K562 (cell line): ENCODE results near the gene CBX1. TPM values are rescaled to one million over a fixed set of nuclear protein-coding genes. Genes with fewer than 3 reads are reported as not detected.

Experiments used
- DPF2 ChIP-seq: fragments of 450-650 bp; IDR thresholded peaks from 2 replicates; pipeline ENCODE4 v1.6.1; 2016
- EHMT2 ChIP-seq: fragments of 450-650 bp; IDR thresholded peaks from 2 replicates; pipeline ENCODE4 v1.6.1; 2018; ENCODE audit warnings: antibody characterized with exemption
- ELF4 ChIP-seq: fragments of 450-650 bp; formaldehyde crosslinking; IDR thresholded peaks from 2 replicates; pipeline ENCODE4 v1.4.0; 2022; ENCODE audit warnings: missing genetic modification characterization
- ETV1 ChIP-seq: fragments of 450-650 bp; conservative IDR thresholded peaks from 2 replicates; pipeline ENCODE4 v1.6.1; 2016; ENCODE audit warnings: missing genetic modification characterization, control low read depth, low read depth, missing compliant biosample characterization
- FOSL1 ChIP-seq: fragments of 200-800 bp; sonication (Bioruptor generic); conservative IDR thresholded peaks from 2 replicates; pipeline ENCODE4 v1.6.1; 2016; ENCODE audit warnings: missing genetic modification characterization, missing compliant biosample characterization
- GABPB1 ChIP-seq: sonication (generic); formaldehyde crosslinking; IDR thresholded peaks from 2 replicates; pipeline ENCODE4 v1.8.0; 2022; ENCODE audit warnings: mild to moderate bottlenecking, missing genetic modification reagents
- GABPB2 ChIP-seq: fragments of 250-450 bp; sonication (Bioruptor Pico); conservative IDR thresholded peaks from 2 replicates; pipeline ENCODE4 v1.5.1; 2021; ENCODE audit warnings: mild to moderate bottlenecking
- HDAC3 ChIP-seq: fragments of 450-650 bp; IDR thresholded peaks from 2 replicates; pipeline ENCODE4 v1.6.1; 2018; ENCODE audit warnings: borderline replicate concordance, mild to moderate bottlenecking, moderate library complexity; ENCODE audit not compliant: partially characterized antibody
- HNRNPH1 ChIP-seq: fragments of 200-400 bp; formaldehyde crosslinking; optimal IDR thresholded peaks from 2 replicates; pipeline ENCODE3; 2017; ENCODE audit warnings: low read depth, mild to moderate bottlenecking, low read length, moderate library complexity
- HNRNPL ChIP-seq: fragments of 200-400 bp; formaldehyde crosslinking; IDR thresholded peaks from 2 replicates; pipeline ENCODE4 v1.6.1; 2017; ENCODE audit warnings: low read depth, mild to moderate bottlenecking, low read length
- MTA2 ChIP-seq: fragments of 450-650 bp; IDR thresholded peaks from 2 replicates; pipeline ENCODE4 v1.6.1; 2016; ENCODE audit warnings: low read depth
- POU5F1 ChIP-seq: fragments of 150-350 bp; IDR thresholded peaks from 2 replicates; pipeline ENCODE4 v1.6.1; 2014; ENCODE audit warnings: borderline replicate concordance, low read length, low read depth, mild to moderate bottlenecking; ENCODE audit not compliant: partially characterized antibody
- RBM34 ChIP-seq: fragments of 200-400 bp; formaldehyde crosslinking; IDR thresholded peaks from 2 replicates; pipeline ENCODE4 v1.6.1; 2018; ENCODE audit warnings: low read length, borderline replicate concordance; ENCODE audit not compliant: insufficient read depth
- RFX1 ChIP-seq: fragments of 450-650 bp; IDR thresholded peaks from 2 replicates; pipeline ENCODE4 v1.6.1; 2016; ENCODE audit warnings: mild to moderate bottlenecking, moderate library complexity
- SAP30 ChIP-seq: fragments of 200-600 bp; sonication (generic); IDR thresholded peaks from 2 replicates; pipeline ENCODE4 v1.6.1; 2012; ENCODE audit warnings: borderline replicate concordance, low read depth, mild to moderate bottlenecking, moderate library complexity, low read length, control low read depth, inconsistent platforms; ENCODE audit not compliant: insufficient read depth, poor library complexity, severe bottlenecking
- SMARCA4 ChIP-seq: fragments of 450-650 bp; IDR thresholded peaks from 2 replicates; pipeline ENCODE4 v1.6.1; 2016
- SREBF2 ChIP-seq: sonication (generic); formaldehyde crosslinking; IDR thresholded peaks from 2 replicates; pipeline ENCODE4 v1.4.0; 2020; ENCODE audit warnings: mild to moderate bottlenecking, missing genetic modification reagents
- SRSF9 ChIP-seq: fragments of 200-400 bp; formaldehyde crosslinking; IDR thresholded peaks from 2 replicates; pipeline ENCODE4 v1.6.1; 2017; ENCODE audit warnings: low read depth, low read length, borderline replicate concordance
- ZNF253 ChIP-seq: fragments of 250-450 bp; sonication (Bioruptor Pico); conservative IDR thresholded peaks from 2 replicates; pipeline ENCODE4 v1.6.1; 2021; ENCODE audit warnings: mild to moderate bottlenecking
- ZNF639 ChIP-seq, 2 experiments: fragments of 200-800 bp in 1 of 2; sonication (Bioruptor generic) in 1 of 2; sonication (generic) in 1 of 2; formaldehyde crosslinking in 1 of 2; IDR thresholded peaks in 1 of 2; conservative IDR thresholded peaks in 1 of 2; 2 replicates each; pipeline versions ENCODE4 v1.5.0 to v1.6.1; 2016 to 2020; ENCODE audit warnings: missing compliant biosample characterization in 1 of 2, missing genetic modification characterization in 1 of 2, missing genetic modification reagents in 1 of 2
- ZSCAN32 ChIP-seq: fragments of 450-650 bp; formaldehyde crosslinking; IDR thresholded peaks from 2 replicates; pipeline ENCODE4 v1.4.0; 2020; ENCODE audit warnings: mild to moderate bottlenecking, moderate library complexity
- polyA plus RNA-seq, 8 experiments: library from polyadenylated mRNA; depleted of rRNA in 4 of 8; stranded (reverse) in 5 of 8; unstranded in 3 of 8; fragments of >200 nt; fragmentation: Nextera tagmentation in 2 of 8; fragmentation: Illumina TruSeq in 1 of 8; extraction: Ambion mirVana in 2 of 8; extraction: Trizol in 1 of 8; gene quantifications; 2 replicates each; pipeline versions ENCODE4 v1.2.1 to v1.2.3, GENCODE V29; 2011 to 2014; ENCODE audit warnings: inconsistent platforms in 1 of 8, missing spikeins in 1 of 8
- total RNA-seq, 7 experiments: library from RNA; depleted of rRNA in 6 of 7; stranded (reverse); fragments of >200 nt in 6 of 7; fragmentation: Illumina TruSeq in 2 of 7; extraction: Trizol in 2 of 7; gene quantifications; 2 replicates each; pipeline versions ENCODE4 v1.2.1 to v1.2.3, GENCODE V29; 2011 to 2021; ENCODE audit warnings: low replicate concordance in 1 of 7
- TF ChIP-seq, protein P1 (sequence below): sonication (generic); formaldehyde crosslinking; IDR thresholded peaks from 2 replicates; pipeline ENCODE4 v1.8.0; 2023; ENCODE audit warnings: mild to moderate bottlenecking, missing genetic modification reagents

CBX1 gene
- total and polyA plus RNA-seq, 9 of the 15 experiments (the other 6 are each of a cell fraction or from before 2014, with no cell fraction given) = 10.6 to 95.7 (median 52.7) TPM

GRCh38 chr17:48025040-48025903, 76.0 kb downstream of the CBX1 start (continued):
- TF ChIP-seq, protein P1, sequence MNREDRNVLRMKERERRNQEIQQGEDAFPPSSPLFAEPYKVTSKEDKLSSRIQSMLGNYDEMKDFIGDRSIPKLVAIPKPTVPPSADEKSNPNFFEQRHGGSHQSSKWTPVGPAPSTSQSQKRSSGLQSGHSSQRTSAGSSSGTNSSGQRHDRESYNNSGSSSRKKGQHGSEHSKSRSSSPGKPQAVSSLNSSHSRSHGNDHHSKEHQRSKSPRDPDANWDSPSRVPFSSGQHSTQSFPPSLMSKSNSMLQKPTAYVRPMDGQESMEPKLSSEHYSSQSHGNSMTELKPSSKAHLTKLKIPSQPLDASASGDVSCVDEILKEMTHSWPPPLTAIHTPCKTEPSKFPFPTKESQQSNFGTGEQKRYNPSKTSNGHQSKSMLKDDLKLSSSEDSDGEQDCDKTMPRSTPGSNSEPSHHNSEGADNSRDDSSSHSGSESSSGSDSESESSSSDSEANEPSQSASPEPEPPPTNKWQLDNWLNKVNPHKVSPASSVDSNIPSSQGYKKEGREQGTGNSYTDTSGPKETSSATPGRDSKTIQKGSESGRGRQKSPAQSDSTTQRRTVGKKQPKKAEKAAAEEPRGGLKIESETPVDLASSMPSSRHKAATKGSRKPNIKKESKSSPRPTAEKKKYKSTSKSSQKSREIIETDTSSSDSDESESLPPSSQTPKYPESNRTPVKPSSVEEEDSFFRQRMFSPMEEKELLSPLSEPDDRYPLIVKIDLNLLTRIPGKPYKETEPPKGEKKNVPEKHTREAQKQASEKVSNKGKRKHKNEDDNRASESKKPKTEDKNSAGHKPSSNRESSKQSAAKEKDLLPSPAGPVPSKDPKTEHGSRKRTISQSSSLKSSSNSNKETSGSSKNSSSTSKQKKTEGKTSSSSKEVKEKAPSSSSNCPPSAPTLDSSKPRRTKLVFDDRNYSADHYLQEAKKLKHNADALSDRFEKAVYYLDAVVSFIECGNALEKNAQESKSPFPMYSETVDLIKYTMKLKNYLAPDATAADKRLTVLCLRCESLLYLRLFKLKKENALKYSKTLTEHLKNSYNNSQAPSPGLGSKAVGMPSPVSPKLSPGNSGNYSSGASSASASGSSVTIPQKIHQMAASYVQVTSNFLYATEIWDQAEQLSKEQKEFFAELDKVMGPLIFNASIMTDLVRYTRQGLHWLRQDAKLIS = 0 out of 2 replicates have a peak, but pooled peaks have one; percentile 33
- no peak for TF ChIP-seq POU5F1
- TF ChIP-seq ELF4 = no peak
- no peak for TF ChIP-seq DPF2
- TF ChIP-seq SMARCA4 = no peak
- TF ChIP-seq ZSCAN32 (CRISPR knock-in tag) = no peak
- TF ChIP-seq HNRNPH1 = no peak
- no peak for TF ChIP-seq ETV1 (tag)
- TF ChIP-seq SRSF9 = no peak
- TF ChIP-seq RFX1 = peak; percentile 98
- TF ChIP-seq EHMT2 = no peak
- TF ChIP-seq FOSL1 (tag) = peak; percentile 14; the same call in 1 of the 2 replicates
- no peak for TF ChIP-seq SREBF2 (CRISPR knock-in tag)
- no peak for TF ChIP-seq MTA2
- TF ChIP-seq ZNF639 (CRISPR knock-in tag; conservative IDR thresholded peaks at IDR 0.05 in 1 of 2, IDR thresholded peaks at IDR 0.05 in 1 of 2) = no peak
- TF ChIP-seq HNRNPL = no peak
- TF ChIP-seq SAP30 = peak; percentile 93
- TF ChIP-seq ZNF253 (CRISPR knock-in tag) = no peak
- no peak for TF ChIP-seq RBM34
- TF ChIP-seq GABPB2 = no peak
- TF ChIP-seq GABPB1 (CRISPR knock-in tag) = peak; percentile 65
- TF ChIP-seq HDAC3 = no peak
